ENCODE results near the gene CARD11.

Gene CARD11

DNA sequence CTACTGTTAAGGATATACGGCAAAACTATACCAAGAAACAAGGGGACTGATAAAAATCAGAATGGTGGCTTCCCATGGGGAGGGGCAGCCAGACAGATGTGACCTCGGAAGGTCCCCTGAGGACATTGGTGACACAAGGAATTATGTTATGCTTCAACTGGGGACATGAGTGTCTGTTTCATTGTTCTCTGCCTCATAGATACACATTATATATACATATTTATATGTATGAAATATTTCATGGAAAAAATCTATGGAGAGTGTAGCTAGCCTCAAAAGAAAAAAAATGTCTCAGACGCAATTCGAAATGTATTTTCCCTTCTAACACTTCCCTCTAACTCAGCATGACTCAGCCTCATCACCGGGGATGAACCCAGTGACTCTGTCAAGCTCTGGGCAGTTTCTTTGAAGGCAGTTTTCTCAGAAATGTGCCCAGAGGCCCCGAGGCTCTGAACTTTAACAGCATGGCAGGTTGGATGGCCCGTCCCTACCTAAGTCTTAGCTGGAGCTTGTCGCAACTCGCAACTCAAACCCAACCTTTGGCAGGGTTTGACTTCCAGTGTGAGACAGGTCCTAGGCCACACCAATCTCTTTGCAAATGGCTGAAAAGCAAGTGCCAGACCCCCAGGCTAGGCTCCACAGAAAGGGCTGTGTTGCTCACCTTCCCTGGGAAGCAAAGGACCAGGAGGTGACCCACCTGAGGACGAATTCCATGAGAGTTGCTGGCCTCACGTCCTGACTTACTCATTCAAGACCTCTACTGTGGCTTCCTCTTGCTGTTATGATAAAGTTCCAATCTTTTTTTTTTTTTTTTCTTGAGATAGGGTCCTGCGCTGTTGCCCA lies 86.9 kb downstream of the CARD11 start:
- TF ChIP-seq, protein P1, sequence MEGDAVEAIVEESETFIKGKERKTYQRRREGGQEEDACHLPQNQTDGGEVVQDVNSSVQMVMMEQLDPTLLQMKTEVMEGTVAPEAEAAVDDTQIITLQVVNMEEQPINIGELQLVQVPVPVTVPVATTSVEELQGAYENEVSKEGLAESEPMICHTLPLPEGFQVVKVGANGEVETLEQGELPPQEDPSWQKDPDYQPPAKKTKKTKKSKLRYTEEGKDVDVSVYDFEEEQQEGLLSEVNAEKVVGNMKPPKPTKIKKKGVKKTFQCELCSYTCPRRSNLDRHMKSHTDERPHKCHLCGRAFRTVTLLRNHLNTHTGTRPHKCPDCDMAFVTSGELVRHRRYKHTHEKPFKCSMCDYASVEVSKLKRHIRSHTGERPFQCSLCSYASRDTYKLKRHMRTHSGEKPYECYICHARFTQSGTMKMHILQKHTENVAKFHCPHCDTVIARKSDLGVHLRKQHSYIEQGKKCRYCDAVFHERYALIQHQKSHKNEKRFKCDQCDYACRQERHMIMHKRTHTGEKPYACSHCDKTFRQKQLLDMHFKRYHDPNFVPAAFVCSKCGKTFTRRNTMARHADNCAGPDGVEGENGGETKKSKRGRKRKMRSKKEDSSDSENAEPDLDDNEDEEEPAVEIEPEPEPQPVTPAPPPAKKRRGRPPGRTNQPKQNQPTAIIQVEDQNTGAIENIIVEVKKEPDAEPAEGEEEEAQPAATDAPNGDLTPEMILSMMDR (IDR thresholded peaks at IDR 0.05; ENCODE audit: control insufficient read depth, extremely low read depth, insufficient read depth) = no peak
- no peak overlapping the region for H3K4me3 ChIP-seq (ENCODE audit: low read depth, low read length)
- no peak for DNase-seq (ENCODE audit: low read depth)

DNA sequence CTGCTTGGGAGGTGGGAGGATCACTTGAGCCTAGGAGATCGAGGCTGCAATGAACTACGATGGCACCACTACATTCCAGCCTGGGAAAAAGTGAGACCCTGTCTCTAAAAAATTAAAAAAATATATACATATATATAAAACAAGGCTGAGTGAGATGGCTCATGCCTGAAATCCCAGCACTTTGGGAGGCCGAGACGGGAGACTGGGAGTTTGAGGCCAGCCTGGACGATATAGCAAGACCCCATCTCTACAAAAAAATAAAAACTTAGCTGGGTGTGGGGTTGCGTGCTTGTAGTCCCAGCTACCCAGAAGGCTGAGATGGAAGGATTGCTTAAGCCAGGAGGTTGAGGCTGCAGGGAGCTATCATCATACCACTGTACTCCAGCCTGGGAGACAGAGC lies 87.6 kb downstream of the CARD11 start:
- TF ChIP-seq, protein P1 (IDR thresholded peaks at IDR 0.05; ENCODE audit: control insufficient read depth, extremely low read depth, insufficient read depth) = no peak
- no peak for DNase-seq (ENCODE audit: low read depth)

GRCh38 chr7:2955269-2955668 lies 88.4 kb downstream of the CARD11 start:
- TF ChIP-seq, protein P1 (IDR thresholded peaks at IDR 0.05; ENCODE audit: control insufficient read depth, extremely low read depth, insufficient read depth) = no peak
- H3K4me3 ChIP-seq (ENCODE audit: low read depth, low read length) = no peak overlapping the region
- no peak for DNase-seq (ENCODE audit: low read depth)

More for the DNA sequence above, 87.6 kb downstream of the CARD11 start:
- H3K4me3 ChIP-seq (ENCODE audit: low read depth, low read length) = no peak overlapping the region

DNA sequence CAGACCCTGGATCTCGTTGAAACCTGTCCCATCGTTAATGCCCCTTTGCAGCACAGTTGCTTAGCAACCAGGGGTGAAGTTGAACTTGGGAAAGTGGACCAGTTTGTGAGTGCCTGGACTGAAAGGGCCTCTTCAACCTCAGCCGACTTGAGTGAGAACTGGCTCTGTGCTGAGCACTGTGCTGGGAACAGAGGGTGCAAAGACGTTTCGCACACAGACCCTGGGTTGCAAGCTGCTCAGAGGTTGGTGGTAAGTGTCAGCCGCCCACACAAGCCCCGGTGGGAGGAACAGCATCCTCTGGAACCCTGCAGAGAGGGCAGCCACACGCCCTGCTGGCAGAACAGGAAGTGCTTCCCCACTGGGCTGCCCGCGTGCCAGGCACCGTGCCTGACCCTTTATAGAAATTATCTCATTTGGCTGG lies 89.2 kb downstream of the CARD11 start:
- TF ChIP-seq, protein P1 (IDR thresholded peaks at IDR 0.05; ENCODE audit: control insufficient read depth, extremely low read depth, insufficient read depth) = no peak
- no peak for DNase-seq (ENCODE audit: low read depth)
- no peak overlapping the region for H3K4me3 ChIP-seq (ENCODE audit: low read depth, low read length)

DNA sequence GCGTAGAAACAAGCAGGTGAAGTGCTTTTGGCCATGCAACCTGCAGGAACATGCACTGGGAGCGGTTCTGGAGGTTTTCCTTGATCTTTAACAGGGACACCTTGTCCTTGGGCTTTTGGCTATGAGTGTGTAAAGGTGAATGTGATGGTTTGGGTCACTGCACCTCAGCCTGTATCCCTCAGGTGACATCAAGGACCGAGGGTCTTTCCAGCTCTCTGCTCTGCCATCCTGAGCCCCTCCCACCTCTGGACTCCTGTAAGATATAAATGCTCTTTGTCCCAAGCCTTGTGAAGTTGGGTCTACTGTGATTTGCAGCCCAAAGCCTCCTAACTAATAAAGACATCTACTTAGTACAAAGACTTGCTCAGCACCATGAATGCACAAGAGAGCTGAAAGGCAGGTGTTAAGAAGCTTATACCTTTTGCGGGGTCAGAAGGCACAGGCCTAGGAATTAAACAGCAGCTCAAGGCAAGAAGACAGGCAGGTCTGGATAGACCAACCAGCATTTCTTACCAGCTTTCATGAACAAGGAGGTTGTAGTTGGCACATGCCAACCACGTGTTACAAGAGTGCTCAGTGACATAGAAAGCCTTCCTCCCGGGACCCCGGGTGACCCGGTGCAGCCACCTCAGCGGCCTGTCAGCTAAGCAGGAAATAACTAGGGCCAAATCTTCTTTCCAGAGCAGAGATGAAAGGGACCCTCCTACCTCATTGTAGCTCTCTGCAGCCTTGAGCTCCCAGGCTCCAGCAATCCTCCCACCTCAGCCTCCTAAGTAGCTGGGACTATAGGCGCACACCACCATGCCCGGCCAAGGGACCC lies 89.9 kb downstream of the CARD11 start:
- H3K4me3 ChIP-seq (ENCODE audit: low read depth, low read length) = no peak overlapping the region
- TF ChIP-seq, protein P1 (IDR thresholded peaks at IDR 0.05; ENCODE audit: control insufficient read depth, extremely low read depth, insufficient read depth) = no peak
- DNase-seq (ENCODE audit: low read depth) = no peak

DNA sequence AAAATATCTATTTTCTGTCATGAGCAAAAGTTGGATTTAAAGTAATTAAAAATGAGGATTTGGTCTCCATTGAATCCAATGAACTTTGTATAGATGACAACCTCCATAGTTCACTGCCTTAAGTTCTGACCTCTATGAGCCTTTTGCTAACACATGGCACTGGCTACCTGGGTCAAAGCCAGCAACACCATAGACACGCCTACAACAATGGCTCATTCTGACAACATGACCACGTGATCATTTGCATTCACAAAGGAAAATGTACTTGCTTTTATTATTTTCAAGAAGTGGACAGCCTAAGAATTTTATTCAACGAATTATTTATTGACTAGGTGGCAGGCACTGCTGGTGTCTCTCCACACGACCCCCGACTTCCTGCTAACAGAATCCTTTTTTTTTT lies 90.6 kb downstream of the CARD11 start:
- no peak for DNase-seq (ENCODE audit: low read depth)
- TF ChIP-seq, protein P1 (IDR thresholded peaks at IDR 0.05; ENCODE audit: control insufficient read depth, extremely low read depth, insufficient read depth) = no peak

More for the DNA sequence above, 90.6 kb downstream of the CARD11 start:
- no peak overlapping the region for H3K4me3 ChIP-seq (ENCODE audit: low read depth, low read length)

Data from LNCaP clone FGC (cell line).